Tibial nerve (tissue), 4 donors: ENCODE results near the gene NRBF2. TPM values are rescaled to one million over a fixed set of nuclear protein-coding genes. Genes with fewer than 3 reads are reported as not detected.

Source experiments
- DNase-seq, 2 donors: peaks; one replicate each; pipeline ENCODE4 v3.0.0-alpha.2; 2019; ENCODE audit warnings: low spot score in 2 of 2
- H3K27ac ChIP-seq, 4 donors: fragments of 200-600 bp; sonication (generic) in 3 of 4; one replicate each; pipeline ENCODE4 v1.5.1; 2017 to 2019; ENCODE audit warnings: mild to moderate bottlenecking in 1 of 4
- H3K27me3 ChIP-seq, 2 donors: fragments of 200-600 bp; sonication (generic) in 1 of 2; one replicate each; pipeline versions ENCODE4 v1.5.1 to v1.6.0; 2017 to 2019
- H3K36me3 ChIP-seq, 3 donors: fragments of 200-600 bp; sonication (generic); one replicate each; pipeline ENCODE4 v1.5.1; 2018 to 2019
- H3K4me1 ChIP-seq, 4 donors: fragments of 200-600 bp; sonication (generic) in 3 of 4; one replicate each; pipeline ENCODE4 v1.5.1; 2017 to 2019
- H3K4me3 ChIP-seq, 4 donors: fragments of 200-600 bp; sonication (generic) in 3 of 4; one replicate each; pipeline ENCODE4 v1.5.1; 2017 to 2019; ENCODE audit warnings: mild to moderate bottlenecking in 1 of 4, moderate library complexity in 1 of 4
- H3K9me3 ChIP-seq, 4 donors: fragments of 200-600 bp; sonication (generic) in 3 of 4; one replicate each; pipeline ENCODE4 v1.5.1; 2017 to 2019
- CTCF ChIP-seq, 5 experiments: fragments of 200-600 bp in 3 of 5; fragments of 450-650 bp in 2 of 5; sonication (generic) in 3 of 5; IDR thresholded peaks; one replicate each; pipeline ENCODE4 v1.5.1; 2016 to 2019; ENCODE audit warnings: antibody characterized with exemption in 5 of 5, mild to moderate bottlenecking in 3 of 5, moderate library complexity in 2 of 5
- EP300 ChIP-seq, 2 donors: sonication (generic); formaldehyde crosslinking; IDR thresholded peaks; one replicate each; pipeline ENCODE4 v1.6.1; 2017; ENCODE audit warnings: antibody characterized with exemption in 2 of 2, mild to moderate bottlenecking in 1 of 2
- POLR2A ChIP-seq, 2 donors: fragments of 450-650 bp; IDR thresholded peaks; one replicate each; pipeline ENCODE4 v1.6.1; 2017; ENCODE audit warnings: antibody characterized with exemption in 2 of 2, mild to moderate bottlenecking in 2 of 2, moderate library complexity in 2 of 2
- WGBS, 2 donors: methylation state at CpG; one replicate each; pipeline ENCODE4 v1.1.5; 2018; 5-methylcytosine and 5-hydroxymethylcytosine counted together
- small RNA-seq: library from RNA; depleted of rRNA; stranded (forward); fragments of <200 nt; gene quantifications from one replicate; pipeline ENCODE3, GENCODE V24; 2016
- total RNA-seq, 4 donors: library from RNA; depleted of rRNA; stranded (reverse); fragments of >200 nt; gene quantifications; one replicate each; pipeline ENCODE4 v1.1.0, GENCODE V29; 2016

Gene NRBF2
- total RNA-seq, 4 donors from 2014 or later = 9.6 to 12.7 (median 12.4) TPM

GRCh38 chr10:63199716-63200115, 66.6 kb downstream of the NRBF2 start:
- TF ChIP-seq EP300 (IDR thresholded peaks at IDR 0.05) (no peak), POLR2A (IDR thresholded peaks at IDR 0.05) (no peak), CTCF (IDR thresholded peaks at IDR 0.05) (no peak)
- Histone ChIP-seq H3K36me3 (peaks cover 0 to 35% (median 0%) of the 10 kb centered on the region in 3 donors), H3K27me3 (no peaks in the 10 kb centered on the region), H3K27ac (no peak overlapping the region), H3K4me1 (peaks cover 0 to 44% (median 3%) of the 10 kb centered on the region in 4 donors), H3K4me3 (no peak overlapping the region), H3K9me3 (no peaks in the 10 kb centered on the region)
- 98% methylated on average over 2 of the region's 2 CpGs for WGBS, 2 donors
- DNase-seq = no peak

- TF ChIP-seq CTCF (IDR thresholded peaks at IDR 0.05) (no peak), EP300 (IDR thresholded peaks at IDR 0.05) (no peak), POLR2A (IDR thresholded peaks at IDR 0.05) (no peak)
- H3K36me3 ChIP-seq = peaks cover 0 to 28% (median 0%) of the 10 kb centered on the region in 3 donors
- WGBS, 2 donors = 57 to 65% methylated on average over 6 of the region's 6 CpGs
- H3K27ac ChIP-seq = no peak overlapping the region
- no peak overlapping the region for H3K4me3 ChIP-seq
- H3K4me1 ChIP-seq = peaks cover 0 to 51% (median 5%) of the 10 kb centered on the region in 4 donors
- no peaks in the 10 kb centered on the region for H3K9me3 ChIP-seq
- DNase-seq = no peak
- no peaks in the 10 kb centered on the region for H3K27me3 ChIP-seq
Measured at GRCh38 chr10:63200431-63200830, 67.3 kb downstream of the NRBF2 start.

GRCh38 chr10:63201118-63201517, 68.0 kb downstream of the NRBF2 start:
- peaks cover 0 to 21% (median 0%) of the 10 kb centered on the region in 3 donors for H3K36me3 ChIP-seq
- H3K27ac ChIP-seq = no peak overlapping the region
- H3K27me3 ChIP-seq = no peaks in the 10 kb centered on the region
- no peak for DNase-seq
- no peaks in the 10 kb centered on the region for H3K9me3 ChIP-seq
- TF ChIP-seq CTCF (IDR thresholded peaks at IDR 0.05) = no peak
- no peak for TF ChIP-seq POLR2A (IDR thresholded peaks at IDR 0.05)
- TF ChIP-seq EP300 (IDR thresholded peaks at IDR 0.05) = no peak
- H3K4me1 ChIP-seq = peaks cover 0 to 58% (median 12%) of the 10 kb centered on the region in 4 donors
- 0% methylated on average over 1 of the region's 1 CpG for WGBS, 2 donors
- H3K4me3 ChIP-seq = no peak overlapping the region

Small RNA genes within 50 kb of the gene (small RNA-seq; reads per million reads assigned to genes)
- gene RNU6-543P = not detected
